ENCODE results near the gene ADAMTS2.

Gene ADAMTS2

DNA sequence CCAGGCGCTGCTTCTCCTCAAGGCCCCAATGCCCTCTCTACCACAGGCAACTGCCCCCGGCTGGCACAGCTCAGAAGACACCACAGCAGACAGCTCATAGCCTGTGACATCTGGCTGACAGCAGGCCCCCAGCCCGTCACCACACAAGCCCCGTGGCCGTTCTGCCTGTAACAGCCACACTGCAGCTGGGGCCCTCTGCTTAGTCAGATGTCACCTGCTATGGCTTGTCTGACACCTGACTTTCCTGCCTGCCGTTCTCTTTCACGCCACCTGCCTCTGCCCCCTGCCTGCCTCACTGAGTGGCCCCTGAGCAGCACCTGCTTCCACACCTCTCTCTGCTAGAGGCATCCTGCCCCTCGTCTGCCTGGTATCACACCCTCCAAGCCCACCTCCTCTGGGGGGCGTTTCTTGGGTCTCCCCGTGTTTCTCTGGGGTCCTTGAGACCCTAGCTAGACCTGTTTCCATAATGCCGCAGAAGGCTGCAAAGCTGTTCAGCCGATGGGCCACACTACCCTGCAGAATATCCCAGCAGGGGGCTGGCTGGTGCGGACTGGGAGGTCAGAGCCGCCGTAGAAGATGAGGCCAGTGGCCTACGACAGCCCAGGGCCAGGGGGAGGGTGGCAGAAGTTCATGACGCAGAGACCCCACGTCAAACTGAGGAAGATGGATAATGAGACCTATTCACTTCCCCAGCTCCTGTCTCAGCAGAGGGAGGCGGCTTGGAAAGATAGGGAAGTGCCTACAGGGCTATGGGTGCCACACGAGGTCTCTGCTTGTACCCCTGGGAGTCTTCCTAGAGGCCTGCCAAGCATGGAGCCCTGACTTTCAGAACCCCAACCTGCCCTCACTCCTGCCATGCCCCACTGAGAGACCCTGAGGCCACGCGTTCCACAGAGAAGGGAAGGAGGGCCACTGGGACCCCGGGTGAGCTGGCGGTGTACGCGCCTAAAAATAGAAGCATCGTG is 190.0 kb downstream of the ADAMTS2 start:
- DNase-seq (ENCODE audit: low spot score) = no peak

DNA sequence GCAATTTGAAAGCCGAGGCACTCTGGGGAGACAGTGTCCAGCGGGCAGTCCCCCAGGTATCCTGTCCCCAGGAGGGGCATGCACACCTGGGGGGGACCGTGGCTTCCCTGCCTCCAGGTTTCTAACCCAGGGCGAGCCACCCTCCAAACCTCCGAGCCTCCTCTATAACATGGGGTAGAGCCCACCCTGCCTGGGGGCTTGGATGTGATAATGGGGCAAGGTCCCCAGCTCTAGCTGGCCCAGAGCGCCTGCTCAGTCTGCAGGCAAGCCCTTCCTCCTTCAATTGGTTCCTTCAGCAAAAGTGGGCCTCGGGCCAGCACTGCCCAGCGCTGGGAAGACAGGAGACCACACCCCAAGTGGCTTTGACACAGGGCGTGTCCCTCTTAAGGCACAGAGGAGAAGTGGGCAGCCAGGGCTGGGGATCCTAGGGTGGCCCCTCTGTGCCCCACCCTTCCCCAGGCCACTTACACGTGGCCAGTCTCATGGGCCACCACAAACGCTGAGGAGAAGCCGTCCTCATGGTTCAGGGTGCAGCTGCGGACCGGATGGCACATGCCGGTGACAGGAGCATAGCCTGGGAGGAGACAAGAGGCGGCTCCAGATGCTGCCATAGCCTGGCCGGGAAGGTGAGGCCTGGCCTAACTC is 190.8 kb downstream of the ADAMTS2 start:
- DNase-seq (ENCODE audit: low spot score) = no peak

DNA sequence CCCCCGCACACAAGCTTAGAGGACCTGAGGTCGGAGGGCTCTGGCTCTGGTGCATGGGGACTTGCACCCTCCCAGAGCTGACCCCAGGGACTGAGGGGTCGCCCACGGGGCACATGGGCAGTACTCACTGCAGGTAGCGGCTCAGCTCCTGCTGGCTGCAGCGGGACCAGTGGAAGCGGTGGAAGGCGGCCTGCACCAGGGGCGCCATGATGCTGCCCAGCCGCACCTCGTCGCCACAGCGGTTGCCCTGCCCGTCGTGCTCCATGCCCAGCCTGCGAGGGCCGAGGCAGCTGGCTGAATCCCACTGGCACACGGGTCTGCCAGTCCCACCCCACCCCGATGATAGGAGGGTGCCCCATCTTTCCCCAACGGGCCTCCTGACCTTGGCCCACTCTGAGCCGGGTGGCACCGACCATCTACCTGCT is 191.3 kb downstream of the ADAMTS2 start:
- no peak for DNase-seq (ENCODE audit: low spot score)

DNA sequence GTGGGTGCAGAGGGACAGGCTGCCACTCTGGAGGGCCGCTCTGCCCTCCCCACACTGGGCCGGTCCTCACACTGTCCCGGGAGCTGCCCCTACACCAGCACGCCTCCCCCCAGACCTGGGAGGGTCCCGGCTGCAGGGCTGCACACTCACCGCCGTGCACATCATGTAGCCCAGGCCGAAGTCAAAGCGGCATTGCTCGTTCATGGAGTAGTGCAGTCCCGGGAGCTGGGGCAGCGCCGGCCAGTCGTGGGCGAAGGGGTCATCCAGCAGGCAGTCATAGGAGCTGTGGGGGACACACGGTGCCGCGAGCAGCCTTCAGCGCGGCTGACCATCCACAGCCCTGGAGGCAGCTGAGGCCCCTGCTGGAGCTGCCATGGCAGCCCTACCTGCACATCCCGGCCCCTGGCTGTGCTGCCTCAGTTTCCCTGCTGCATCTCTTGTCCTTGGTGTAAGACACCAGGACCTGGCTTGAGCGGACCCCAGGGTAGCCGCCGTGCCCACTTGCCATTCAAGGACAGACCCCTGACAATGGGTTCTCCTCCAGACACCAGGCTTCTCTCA is 191.8 kb downstream of the ADAMTS2 start:
- no peak for DNase-seq (ENCODE audit: low spot score)

DNA sequence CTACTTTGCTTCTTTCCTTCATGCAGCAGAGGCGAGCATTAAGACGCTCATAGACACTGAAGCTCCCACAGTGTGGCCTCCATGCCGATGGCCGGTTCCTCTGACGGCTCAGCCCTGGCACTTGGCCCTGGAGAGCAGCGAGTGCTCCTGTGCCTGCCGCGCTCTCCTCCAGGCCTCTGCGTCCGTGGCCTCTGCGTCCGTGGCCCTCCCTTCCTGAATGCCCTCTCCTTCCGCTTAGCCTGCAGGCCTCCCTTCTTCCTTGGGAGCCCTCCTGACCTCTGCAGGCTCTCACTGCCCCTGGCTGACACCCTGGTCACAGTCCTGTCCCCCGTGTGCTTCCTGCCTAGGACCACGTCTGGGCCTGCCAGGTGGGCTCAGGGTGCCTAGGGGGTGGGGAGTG is 192.3 kb downstream of the ADAMTS2 start:
- DNase-seq (ENCODE audit: low spot score) = no peak

DNA sequence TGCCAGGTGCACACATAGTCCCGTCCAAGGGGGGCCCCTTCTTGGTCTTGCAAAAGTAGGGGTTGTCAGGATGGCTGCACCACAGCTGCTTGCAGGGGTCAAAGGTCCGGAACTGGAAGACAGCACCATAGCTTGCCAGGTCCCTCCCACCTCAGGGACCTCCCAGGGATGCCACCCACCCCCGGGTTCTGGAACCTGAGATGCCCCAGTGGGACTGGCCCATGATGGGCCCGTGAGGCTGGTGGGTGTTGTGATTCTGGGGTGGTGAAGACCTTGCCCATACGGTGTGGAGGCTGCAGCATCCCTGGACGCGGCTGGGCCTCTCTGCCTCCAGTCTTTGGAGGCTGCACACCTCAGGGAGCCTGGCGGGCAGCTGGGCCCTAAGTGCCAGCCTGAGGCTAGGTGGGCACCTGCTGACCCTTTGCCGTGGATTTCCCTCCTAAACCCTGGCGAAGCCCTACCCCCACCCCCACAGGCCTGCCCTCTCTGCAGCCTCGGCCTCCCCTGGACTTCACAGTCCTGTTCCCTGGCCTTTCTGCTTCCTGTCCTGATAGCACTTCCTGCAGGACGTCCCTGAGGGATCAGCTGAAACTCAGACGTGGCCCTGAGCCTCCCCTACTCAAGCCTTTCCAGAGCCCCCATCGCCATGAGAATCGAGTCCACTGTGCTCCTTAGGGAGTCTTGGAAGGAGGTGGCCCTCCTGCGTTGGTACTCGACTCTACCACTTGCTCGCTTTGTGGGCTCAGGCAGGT is 192.9 kb downstream of the ADAMTS2 start:
- no peak for DNase-seq (ENCODE audit: low spot score)

DNA sequence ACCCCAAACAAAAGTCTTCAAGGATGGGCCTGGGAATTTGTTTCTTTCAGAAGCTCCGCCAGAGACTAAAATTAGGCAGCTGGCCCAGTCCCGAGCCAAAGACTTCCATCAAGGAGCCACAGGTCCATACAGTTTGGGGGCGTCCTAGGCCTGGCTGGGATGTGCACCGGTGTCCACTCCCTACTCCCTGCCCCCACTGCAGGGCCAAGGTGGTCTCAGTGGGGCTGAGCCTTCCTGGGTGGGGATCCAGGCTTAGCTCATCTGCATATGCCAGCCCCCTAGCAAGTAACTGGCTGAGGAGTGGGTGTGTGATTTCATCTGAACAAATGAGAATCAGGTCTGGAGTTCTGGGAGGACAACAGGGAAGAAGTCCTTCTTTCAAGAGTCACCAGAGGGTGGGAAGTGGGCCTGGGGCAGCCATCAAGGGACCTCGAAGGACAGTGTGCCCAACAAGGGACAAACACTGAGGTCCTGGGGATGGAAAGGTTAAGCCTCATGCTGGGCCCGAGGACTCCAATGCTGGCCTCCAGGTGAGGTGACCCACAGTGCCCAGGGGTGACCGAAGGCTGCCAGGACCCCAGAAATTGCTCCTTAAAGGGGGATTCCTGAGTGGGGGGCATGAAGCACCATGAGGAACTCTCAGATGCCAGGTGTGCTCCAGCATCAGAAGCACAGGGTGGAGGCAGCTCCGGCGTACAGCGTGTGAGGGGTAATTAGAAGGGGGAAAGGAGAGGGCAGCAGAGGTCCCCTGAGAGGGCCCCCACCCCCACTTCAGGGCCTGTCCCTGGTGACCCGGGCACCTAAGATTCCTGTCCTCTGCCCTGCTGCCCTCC is 193.8 kb downstream of the ADAMTS2 start:
- DNase-seq (ENCODE audit: low spot score) = no peak

DNA sequence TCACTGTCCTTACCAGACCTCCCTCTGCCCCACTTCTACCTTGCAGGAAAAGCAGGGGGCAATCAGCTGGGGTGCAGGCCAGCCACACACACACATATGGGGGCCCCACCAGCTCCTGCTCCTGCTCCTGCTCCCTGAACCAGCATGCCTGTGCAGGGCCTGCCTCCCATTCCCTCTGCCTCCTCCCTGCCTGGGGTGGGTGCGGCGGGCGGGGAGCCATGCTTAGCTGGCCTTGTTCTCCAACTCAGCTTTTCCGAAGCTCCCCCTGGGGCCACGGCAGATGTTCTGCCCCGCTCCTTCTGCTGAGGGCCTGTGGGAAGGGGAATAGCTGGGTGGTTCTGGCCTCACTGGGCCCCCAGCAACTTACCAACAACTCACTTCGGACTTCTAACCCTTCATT is 195.2 kb downstream of the ADAMTS2 start:
- no peak for DNase-seq (ENCODE audit: low spot score)

DNA sequence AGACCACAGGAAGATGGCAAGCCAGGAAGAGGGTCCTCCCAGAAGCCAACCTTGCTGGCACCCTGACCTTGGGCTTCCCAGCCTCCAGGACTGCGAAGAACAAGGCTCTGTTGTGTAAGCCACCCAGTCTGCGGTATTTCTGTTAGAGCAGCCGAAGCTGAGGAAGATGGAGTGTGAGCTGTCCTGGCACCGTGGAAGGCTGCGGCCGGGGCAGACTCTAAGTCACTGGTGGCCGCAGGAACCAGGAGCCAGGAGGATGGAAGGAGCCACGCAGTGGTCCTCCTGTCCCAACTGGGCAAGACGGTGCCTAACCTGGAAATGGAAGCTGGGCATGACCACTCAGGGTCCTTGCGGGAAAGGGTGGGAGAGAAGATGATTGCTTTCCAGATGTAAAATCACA is 196.0 kb downstream of the ADAMTS2 start:
- no peak for DNase-seq (ENCODE audit: low spot score)

DNA sequence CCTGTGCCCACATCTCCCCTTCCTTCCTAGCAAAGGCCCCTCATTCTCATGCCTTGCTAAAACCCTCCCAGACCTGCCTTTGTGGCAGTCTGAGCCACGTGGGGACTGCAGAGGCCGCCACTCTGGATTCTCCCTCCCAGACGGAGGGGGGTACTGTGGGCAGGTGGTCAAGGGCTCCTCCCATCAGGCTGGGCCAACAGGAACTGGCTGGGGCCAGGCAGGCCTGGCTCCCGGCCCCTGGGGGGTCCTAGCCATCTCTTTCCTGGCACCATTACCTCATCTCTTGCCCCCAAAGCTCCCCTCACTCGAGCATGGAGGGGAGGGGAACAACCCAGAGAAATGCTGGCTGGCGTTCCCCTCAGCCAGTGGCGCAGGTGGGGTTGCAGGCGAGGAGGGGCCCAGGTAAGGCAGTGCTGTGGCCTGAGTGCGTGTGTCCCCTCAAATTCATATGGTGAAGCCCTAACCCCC is 196.5 kb downstream of the ADAMTS2 start:
- DNase-seq (ENCODE audit: low spot score) = no peak

DNA sequence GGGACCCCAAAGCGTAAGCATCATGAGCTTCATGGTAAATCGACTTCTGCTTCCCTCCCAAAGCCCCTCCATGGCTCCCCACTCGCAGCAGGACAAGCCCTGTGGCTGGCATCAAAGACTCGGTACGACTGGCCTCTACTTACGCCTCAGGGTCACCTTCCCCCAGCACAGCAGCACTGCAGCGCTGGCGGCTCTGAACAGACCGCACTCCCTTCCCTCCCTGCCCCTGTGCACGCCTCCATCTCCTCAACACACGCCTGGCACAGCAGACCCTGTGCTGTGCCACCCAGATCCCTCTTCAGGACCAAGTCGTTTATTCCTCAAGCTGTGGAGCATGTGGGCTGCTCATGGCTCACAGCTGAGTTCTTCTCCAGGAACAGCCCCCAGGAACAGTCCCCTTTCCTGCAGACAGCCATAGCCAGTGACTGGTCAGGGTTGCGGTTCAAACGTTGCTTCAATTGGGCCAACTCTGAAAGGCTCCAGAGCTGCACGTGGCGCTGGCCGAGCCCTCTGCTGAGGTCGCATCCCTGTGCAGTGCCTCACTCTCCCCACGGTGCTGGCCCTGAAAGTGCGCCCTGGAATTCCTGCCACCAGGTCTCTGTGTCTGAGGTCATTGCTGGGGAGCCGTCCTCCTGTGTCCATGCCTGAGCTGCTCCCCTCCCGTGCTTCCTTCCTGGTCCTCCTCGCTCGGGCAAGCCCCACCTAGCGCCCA is 197.1 kb downstream of the ADAMTS2 start:
- no peak for DNase-seq (ENCODE audit: low spot score)

DNA sequence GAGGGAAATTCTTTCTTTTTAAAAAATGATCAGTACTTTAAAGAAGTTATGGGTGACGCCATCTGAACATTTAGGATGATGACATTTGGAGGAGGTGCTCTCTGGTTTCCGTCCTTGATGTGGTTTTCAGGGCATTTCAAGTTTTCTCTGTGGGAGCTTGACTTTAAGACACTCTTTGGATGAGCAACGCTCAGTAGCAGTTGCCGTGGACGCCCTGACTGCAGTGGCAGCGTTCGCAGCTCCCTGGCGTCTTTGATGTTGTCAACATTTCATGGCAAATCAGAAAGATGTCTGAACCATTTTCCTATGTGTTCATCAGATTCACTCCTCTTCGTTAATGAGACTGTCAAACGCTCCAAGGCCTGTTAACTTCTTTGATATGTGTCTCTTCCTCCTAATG is 199.0 kb downstream of the ADAMTS2 start:
- peak; percentile 20 for DNase-seq (ENCODE audit: low spot score)

DNA sequence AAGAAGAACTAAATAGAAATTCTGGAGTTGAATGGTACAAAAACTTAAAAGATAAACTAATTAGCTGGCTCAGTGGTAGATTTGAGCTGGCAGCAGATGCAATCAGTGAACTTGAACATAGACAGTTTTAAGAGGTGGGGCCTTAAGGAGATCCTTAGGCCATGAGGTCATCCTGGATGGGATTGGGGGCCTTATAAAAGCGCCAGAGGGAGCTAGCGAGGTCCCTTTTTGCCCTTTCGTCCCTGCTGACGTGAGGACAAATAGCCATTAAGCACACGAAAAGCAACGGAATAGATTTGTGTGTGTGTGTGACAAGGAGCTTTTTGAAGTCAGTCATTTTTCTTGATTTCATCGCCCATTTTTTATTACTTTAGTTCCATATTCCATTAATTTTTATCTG is 201.8 kb downstream of the ADAMTS2 start:
- DNase-seq (ENCODE audit: low spot score) = no peak

DNA sequence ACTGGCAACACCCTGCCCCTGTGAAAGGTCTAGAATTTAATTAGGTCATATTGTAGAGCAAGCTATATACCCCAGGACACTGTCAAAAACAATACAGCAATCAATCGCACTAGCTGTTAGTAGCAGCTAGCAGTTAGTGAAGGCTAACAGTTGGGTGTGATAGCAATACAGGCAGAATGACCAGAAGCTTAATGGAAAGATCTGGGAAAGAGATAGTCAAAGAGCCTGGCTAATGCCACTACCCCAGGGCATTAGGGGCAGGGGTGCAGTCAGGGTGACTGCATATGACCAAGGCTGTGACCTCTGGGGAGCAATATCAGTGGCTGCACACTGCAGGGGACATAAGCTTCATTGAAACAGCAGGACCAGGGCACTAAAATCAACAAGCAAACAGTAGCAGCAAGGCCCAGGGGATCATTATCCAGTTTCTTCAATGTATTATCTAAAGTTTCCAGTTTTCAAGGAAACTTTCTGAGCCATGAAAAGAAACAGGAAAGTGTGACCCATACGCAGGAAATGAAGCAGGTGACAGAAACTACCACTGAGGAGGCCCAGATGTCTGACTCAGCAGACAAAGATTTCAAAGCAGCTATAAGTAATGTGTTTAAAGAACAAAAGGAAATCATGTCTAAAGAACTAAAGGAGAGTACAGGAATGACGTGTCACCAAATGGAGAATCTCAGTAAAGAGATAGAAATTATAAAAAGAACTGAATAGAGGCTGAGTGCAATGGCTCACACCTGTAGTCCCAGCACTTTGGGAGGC is 202.6 kb downstream of the ADAMTS2 start:
- peak; percentile 64 for DNase-seq (ENCODE audit: low spot score)

DNA sequence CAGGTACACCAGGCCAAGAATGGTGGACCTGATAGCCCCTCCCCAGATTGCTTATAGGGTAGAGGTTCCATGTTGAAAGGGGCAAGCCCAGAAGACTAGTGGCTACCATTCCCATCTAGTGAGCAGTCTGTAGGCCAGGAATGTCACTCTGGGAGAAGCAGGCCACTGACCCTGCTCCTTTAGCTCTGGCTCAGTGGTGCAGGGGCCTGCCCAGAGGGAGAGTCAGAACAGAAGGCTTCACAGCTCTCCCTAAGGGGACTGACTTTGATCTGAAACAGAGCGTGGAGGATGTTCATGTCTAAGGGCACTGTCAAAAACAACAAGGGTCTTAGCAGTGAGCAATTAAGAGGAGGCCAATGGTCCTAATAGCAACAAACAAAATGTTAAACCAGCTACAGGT is 203.4 kb downstream of the ADAMTS2 start:
- DNase-seq (ENCODE audit: low spot score) = no peak

DNA sequence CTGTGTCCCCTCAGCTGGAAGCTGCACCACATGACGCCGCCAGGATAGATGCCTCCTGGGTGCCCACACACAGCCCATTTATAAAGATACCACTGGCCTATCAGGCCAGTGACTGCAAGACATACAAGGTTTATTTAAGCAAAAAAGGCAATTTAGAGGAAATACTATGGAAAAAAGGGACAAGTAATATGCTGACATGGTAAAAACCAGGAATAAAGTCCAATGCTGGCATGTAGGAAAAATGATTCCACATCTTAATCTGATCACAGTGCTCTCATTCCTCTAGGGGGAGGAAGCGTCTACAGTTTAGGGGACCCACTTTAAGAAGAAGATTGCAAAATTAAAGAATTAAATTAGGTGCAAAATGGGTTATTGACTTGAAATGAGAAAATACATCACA is 205.0 kb downstream of the ADAMTS2 start:
- DNase-seq (ENCODE audit: low spot score) = no peak

DNA sequence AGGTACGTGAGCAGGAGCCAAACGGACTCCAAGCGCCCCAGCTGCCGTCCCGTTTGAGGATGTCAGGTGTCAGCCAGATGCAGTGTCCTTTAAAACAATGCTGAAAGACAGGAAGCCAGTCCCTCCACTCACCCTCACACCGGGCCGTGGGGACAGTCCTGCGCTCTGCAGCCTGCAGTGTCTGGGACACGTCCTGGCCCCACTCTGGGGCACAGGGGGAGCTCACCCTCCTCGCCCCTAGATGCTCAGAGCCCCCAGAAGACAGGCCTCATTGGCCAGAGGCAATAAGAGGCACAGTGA is 205.4 kb downstream of the ADAMTS2 start:
- DNase-seq (ENCODE audit: low spot score) = no peak

DNA sequence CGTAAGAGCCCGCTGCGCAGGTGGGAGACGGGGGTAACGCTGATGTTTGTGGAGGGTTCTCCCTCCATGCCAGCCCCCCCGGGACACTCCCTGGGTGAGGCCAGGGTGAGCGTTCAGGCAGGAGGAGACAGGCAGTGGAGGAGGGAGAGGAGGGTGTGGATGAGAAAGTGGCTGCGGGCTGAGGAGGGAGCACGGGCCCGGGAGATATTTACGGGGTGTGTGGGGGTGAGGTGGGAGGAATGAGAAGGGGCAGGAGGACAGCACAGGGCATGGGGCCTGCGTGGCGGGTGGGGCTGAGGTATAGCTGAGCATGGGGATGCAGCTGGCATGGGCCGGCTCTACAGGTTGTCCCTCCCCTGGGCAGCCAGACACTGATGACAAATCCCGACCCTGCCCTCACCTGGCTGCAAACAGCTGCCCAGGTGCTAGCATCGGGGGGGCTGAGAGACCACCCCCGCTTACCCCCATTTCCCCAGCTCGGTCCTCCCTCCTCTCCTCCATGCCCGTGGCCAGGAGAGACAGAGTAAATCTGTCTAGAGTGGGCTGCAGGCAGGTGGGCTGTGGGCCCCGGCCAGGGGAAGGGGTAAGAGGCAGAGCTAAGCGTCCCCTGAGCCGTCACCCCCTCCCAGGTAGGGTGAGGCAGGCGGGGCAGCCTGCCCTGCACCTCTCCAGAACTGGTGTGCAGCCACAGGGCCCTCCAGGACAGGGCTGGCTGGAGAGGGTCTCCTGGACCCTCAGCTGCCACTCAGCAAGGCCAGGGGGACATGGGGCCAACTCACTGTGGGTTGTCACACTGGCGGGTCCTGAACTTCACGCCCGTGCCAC is 205.9 kb downstream of the ADAMTS2 start:
- no peak for DNase-seq (ENCODE audit: low spot score)

DNA sequence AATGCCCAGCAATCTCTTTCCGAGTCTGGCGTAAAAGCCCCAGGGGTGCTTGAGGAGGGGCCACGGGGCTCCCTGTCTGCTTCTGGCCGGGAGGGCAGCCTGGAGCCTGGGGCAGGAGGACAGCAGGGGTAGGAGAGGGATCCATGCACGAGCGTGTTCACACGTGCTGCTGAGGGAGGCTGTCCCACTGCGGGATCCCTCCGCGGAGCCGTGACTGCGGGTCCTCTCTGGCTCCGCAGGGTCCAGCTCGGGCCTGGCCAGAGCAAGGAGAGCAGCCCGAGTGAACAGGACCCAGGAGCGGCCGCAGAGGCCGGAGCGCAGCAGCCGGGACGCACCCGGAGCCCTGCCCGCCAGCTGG is 206.7 kb downstream of the ADAMTS2 start:
- no peak for DNase-seq (ENCODE audit: low spot score)
